ENCODE data around the gene LRRC71. TPM values are rescaled to one million over a fixed set of nuclear protein-coding genes. Genes with fewer than 3 reads are reported as not detected.
A peak's percentile ranks its signal among the peaks of the same experiment; 100 is the strongest.

LRRC71 gene
- total RNA-seq, 4 donors from 2014 or later, result 0.40 TPM; not detected in 3

- Histone ChIP-seq H3K4me1 (peaks cover 0 to 86% (median 12%) of the 10 kb centered on the region in 3 donors), H3K27ac (peak overlapping the region; percentile 11 to 90 (median 84)), H3K36me3 (no peaks in the 10 kb centered on the region), H3K27me3 (peaks cover 68% of the 10 kb centered on the region), H3K9me3 (no peaks in the 10 kb centered on the region), H3K4me3 (peak overlapping the region in 1 of 2 donors; percentile 58)
- WGBS, 2 donors (ENCODE audit: low coverage in 1 of 2), result 60% methylated on average over 4 of the region's 4 CpGs; no CpG with 5 or more reads in 1 of the 2 donors
- TF ChIP-seq POLR2A (IDR thresholded peaks at IDR 0.05) (no peak), EP300 (IDR thresholded peaks at IDR 0.05) (no peak), CTCF (IDR thresholded peaks at IDR 0.05) (no peak), POLR2AphosphoS5 (IDR thresholded peaks at IDR 0.05) (no peak)
- ATAC-seq, result no peak
Measured at GRCh38 chr1:156895455-156895812, 25.0 kb upstream of the LRRC71 start.

GRCh38 chr1:156895927-156896326 is 24.5 kb upstream of the LRRC71 start:
- Histone ChIP-seq H3K9me3 (no peaks in the 10 kb centered on the region), H3K4me1 (peaks cover 0 to 91% (median 17%) of the 10 kb centered on the region in 3 donors), H3K36me3 (no peaks in the 10 kb centered on the region), H3K27ac (peak overlapping the region in 3 of 4 donors; percentile 83 to 90 (median 86)), H3K4me3 (peak overlapping the region in 1 of 2 donors; percentile 8), H3K27me3 (peaks cover 73% of the 10 kb centered on the region)
- 81 to 90% methylated on average over 3 to 6 of the region's 6 CpGs for WGBS, 2 donors (ENCODE audit: low coverage in 1 of 2)
- ATAC-seq, result no peak
- TF ChIP-seq POLR2A (IDR thresholded peaks at IDR 0.05) (no peak), CTCF (IDR thresholded peaks at IDR 0.05) (no peak), POLR2AphosphoS5 (IDR thresholded peaks at IDR 0.05) (no peak), EP300 (IDR thresholded peaks at IDR 0.05) (no peak)

GRCh38 chr1:156896490-156897033 is 23.9 kb upstream of the LRRC71 start:
- peak overlapping the region in 1 of 2 donors; percentile 8 for H3K4me3 ChIP-seq
- 73 to 75% methylated on average over 5 of the region's 16 CpGs for WGBS, 2 donors (ENCODE audit: low coverage in 1 of 2)
- no peaks in the 10 kb centered on the region for H3K36me3 ChIP-seq

GRCh38 chr1:156897078-156897825 is 23.2 kb upstream of the LRRC71 start:
- H3K27me3 ChIP-seq, result peaks cover 86% of the 10 kb centered on the region
- no peak for ATAC-seq
- H3K4me3 ChIP-seq, result peak overlapping the region in 1 of 2 donors; percentile 10
- no peaks in the 10 kb centered on the region for H3K9me3 ChIP-seq
- no CpG with 5 or more reads among the region's 14 CpGs for WGBS, 2 donors (ENCODE audit: low coverage in 1 of 2)
- TF ChIP-seq EP300 (IDR thresholded peaks at IDR 0.05) (no peak), POLR2AphosphoS5 (IDR thresholded peaks at IDR 0.05) (no peak), CTCF (IDR thresholded peaks at IDR 0.05) (no peak), POLR2A (IDR thresholded peaks at IDR 0.05) (no peak)
- peak overlapping the region in 3 of 4 donors; percentile 73 to 90 (median 83) for H3K27ac ChIP-seq
- no peaks in the 10 kb centered on the region for H3K36me3 ChIP-seq
- H3K4me1 ChIP-seq, result peaks cover 0 to 100% (median 24%) of the 10 kb centered on the region in 3 donors

More at GRCh38 chr1:156896490-156897033, 23.9 kb upstream of the LRRC71 start:
- TF ChIP-seq EP300 (IDR thresholded peaks at IDR 0.05), result no peak
- TF ChIP-seq POLR2AphosphoS5 (IDR thresholded peaks at IDR 0.05), result no peak
- no peak for TF ChIP-seq POLR2A (IDR thresholded peaks at IDR 0.05)
- TF ChIP-seq CTCF (IDR thresholded peaks at IDR 0.05), result no peak
- no peaks in the 10 kb centered on the region for H3K9me3 ChIP-seq
- H3K4me1 ChIP-seq, result peaks cover 0 to 98% (median 23%) of the 10 kb centered on the region in 3 donors
- no peak for ATAC-seq
- H3K27ac ChIP-seq, result peak overlapping the region in 3 of 4 donors; percentile 83 to 90 (median 86)
- peaks cover 79% of the 10 kb centered on the region for H3K27me3 ChIP-seq
